ENCODE data around the gene RIC1. TPM values are rescaled to one million over a fixed set of nuclear protein-coding genes. Genes with fewer than 3 reads are reported as not detected.

The RIC1 gene
- total RNA-seq, 4 donors from 2014 or later: 40.5 to 76.0 (median 43.4) TPM

- no peak for TF ChIP-seq POLR2AphosphoS5 (IDR thresholded peaks at IDR 0.05)
- TF ChIP-seq POLR2A (IDR thresholded peaks at IDR 0.05): no peak
- no peak for TF ChIP-seq CTCF (IDR thresholded peaks at IDR 0.05)
- TF ChIP-seq EP300 (IDR thresholded peaks at IDR 0.05): no peak
- Histone ChIP-seq H3K4me1 (peaks cover 25% of the 10 kb centered on the region), H3K4me3 (no peak overlapping the region), H3K27ac (no peak overlapping the region), H3K27me3 (no peaks in the 10 kb centered on the region), H3K9me3 (peaks cover 21% of the 10 kb centered on the region), H3K36me3 (no peaks in the 10 kb centered on the region)
- DNase-seq (ENCODE audit: low spot score in 2 of 2): no peak
- WGBS: over 99% methylated on average over 4 of the region's 4 CpGs
Observed at GRCh38 chr9:5635390-5635789, 6.5 kb downstream of the RIC1 start.

- Histone ChIP-seq H3K27me3 (no peaks in the 10 kb centered on the region), H3K36me3 (peaks cover 5% of the 10 kb centered on the region), H3K27ac (no peak overlapping the region), H3K4me3 (no peak overlapping the region), H3K4me1 (peaks cover 2% of the 10 kb centered on the region), H3K9me3 (peaks cover 21% of the 10 kb centered on the region)
- 100% methylated on average over 1 of the region's 1 CpG for WGBS
- TF ChIP-seq POLR2AphosphoS5 (IDR thresholded peaks at IDR 0.05) (no peak), EP300 (IDR thresholded peaks at IDR 0.05) (no peak), POLR2A (IDR thresholded peaks at IDR 0.05) (no peak)
- DNase-seq (ENCODE audit: low spot score in 2 of 2): no peak
Observed at GRCh38 chr9:5639816-5640215, 10.9 kb downstream of the RIC1 start.

- no peaks in the 10 kb centered on the region for H3K27me3 ChIP-seq
- TF ChIP-seq CTCF (IDR thresholded peaks at IDR 0.05) (no peak), POLR2A (IDR thresholded peaks at IDR 0.05) (no peak), EP300 (IDR thresholded peaks at IDR 0.05) (no peak), POLR2AphosphoS5 (IDR thresholded peaks at IDR 0.05) (no peak)
- peaks cover 12% of the 10 kb centered on the region for H3K9me3 ChIP-seq
- no peak overlapping the region for H3K27ac ChIP-seq
- no peak overlapping the region for H3K4me3 ChIP-seq
- 76% methylated on average over 2 of the region's 2 CpGs for WGBS
- H3K36me3 ChIP-seq: peaks cover 5% of the 10 kb centered on the region
- no peak for DNase-seq (ENCODE audit: low spot score in 2 of 2)
- H3K4me1 ChIP-seq: peaks cover 2% of the 10 kb centered on the region
Observed at GRCh38 chr9:5642170-5642569, 13.3 kb downstream of the RIC1 start.

GRCh38 chr9:5643005-5643624 is 14.2 kb downstream of the RIC1 start:
- H3K4me1 ChIP-seq: peaks cover 2% of the 10 kb centered on the region
- H3K9me3 ChIP-seq: peaks cover 12% of the 10 kb centered on the region
- H3K27me3 ChIP-seq: no peaks in the 10 kb centered on the region
- no peak overlapping the region for H3K27ac ChIP-seq
- H3K4me3 ChIP-seq: no peak overlapping the region
- TF ChIP-seq CTCF (IDR thresholded peaks at IDR 0.05) (no peak), POLR2A (IDR thresholded peaks at IDR 0.05) (no peak), EP300 (IDR thresholded peaks at IDR 0.05) (no peak), POLR2AphosphoS5 (IDR thresholded peaks at IDR 0.05) (no peak)
- DNase-seq (ENCODE audit: low spot score in 2 of 2): no peak
- peaks cover 5% of the 10 kb centered on the region for H3K36me3 ChIP-seq

DNA sequence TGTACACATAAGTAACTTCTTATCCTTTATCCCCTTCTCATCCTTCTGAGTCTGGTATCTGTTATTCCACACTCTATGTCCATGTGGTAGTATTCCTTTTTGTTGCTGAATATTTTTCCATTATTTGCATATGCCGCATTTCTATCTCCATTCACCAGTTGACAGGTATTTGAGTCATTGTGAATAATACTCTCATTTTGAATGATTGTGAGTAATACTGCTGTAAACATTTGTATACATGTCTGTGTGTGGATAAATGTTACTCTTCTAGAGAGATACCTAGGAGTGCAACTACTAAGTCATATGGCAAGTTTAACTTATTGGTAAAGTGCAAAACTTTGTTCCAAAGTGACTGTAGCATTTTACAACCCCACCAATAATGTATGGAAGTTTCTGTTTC is 15.6 kb downstream of the RIC1 start:
- Histone ChIP-seq H3K36me3 (peaks cover 5% of the 10 kb centered on the region), H3K4me1 (peaks cover 2% of the 10 kb centered on the region), H3K4me3 (no peak overlapping the region), H3K27me3 (no peaks in the 10 kb centered on the region), H3K27ac (no peak overlapping the region), H3K9me3 (peaks cover 14% of the 10 kb centered on the region)
- 85% methylated on average over 1 of the region's 1 CpG for WGBS
- TF ChIP-seq CTCF (IDR thresholded peaks at IDR 0.05): no peak
- no peak for TF ChIP-seq EP300 (IDR thresholded peaks at IDR 0.05)
- no peak for TF ChIP-seq POLR2AphosphoS5 (IDR thresholded peaks at IDR 0.05)
- TF ChIP-seq POLR2A (IDR thresholded peaks at IDR 0.05): no peak
- DNase-seq (ENCODE audit: low spot score in 2 of 2): no peak

- Histone ChIP-seq H3K4me3 (no peak overlapping the region), H3K36me3 (peaks cover 5% of the 10 kb centered on the region), H3K9me3 (peaks cover 7% of the 10 kb centered on the region), H3K27ac (no peak overlapping the region), H3K4me1 (peaks cover 2% of the 10 kb centered on the region), H3K27me3 (no peaks in the 10 kb centered on the region)
- TF ChIP-seq POLR2A (IDR thresholded peaks at IDR 0.05): no peak
- no peak for TF ChIP-seq EP300 (IDR thresholded peaks at IDR 0.05)
- TF ChIP-seq CTCF (IDR thresholded peaks at IDR 0.05): no peak
- TF ChIP-seq POLR2AphosphoS5 (IDR thresholded peaks at IDR 0.05): no peak
- 94% methylated on average over 3 of the region's 3 CpGs for WGBS
- DNase-seq (ENCODE audit: low spot score in 2 of 2): no peak
Observed at GRCh38 chr9:5646116-5646515, 17.2 kb downstream of the RIC1 start.
